Amniotic stem cell (primary cell): Measurements from ENCODE around the gene MDM2.

Source experiments
- DNase-seq: peaks from one replicate; lab custom pipeline; 2025; lab: John Stamatoyannopoulos, UW

Gene MDM2

DNA sequence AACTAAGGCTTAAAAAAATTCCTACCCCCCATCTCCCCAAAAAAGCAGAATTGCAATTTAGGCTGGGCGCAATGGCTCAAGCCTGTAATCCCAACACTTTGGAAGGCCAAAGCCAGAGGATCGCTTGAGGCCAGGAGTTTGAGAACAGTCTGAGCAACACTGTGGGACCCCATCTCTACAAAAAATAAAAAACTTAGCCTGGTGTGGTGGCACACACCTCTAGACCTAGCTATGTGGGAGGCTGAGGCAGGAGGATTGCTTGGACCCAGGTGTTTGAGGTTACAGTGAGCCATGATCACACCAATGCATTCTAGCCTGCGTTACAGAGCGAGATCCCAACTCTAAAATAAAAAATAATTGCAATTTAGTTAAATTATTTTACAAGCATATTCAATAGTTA lies 70.9 kb downstream of the MDM2 start:
- no peak for DNase-seq

DNA sequence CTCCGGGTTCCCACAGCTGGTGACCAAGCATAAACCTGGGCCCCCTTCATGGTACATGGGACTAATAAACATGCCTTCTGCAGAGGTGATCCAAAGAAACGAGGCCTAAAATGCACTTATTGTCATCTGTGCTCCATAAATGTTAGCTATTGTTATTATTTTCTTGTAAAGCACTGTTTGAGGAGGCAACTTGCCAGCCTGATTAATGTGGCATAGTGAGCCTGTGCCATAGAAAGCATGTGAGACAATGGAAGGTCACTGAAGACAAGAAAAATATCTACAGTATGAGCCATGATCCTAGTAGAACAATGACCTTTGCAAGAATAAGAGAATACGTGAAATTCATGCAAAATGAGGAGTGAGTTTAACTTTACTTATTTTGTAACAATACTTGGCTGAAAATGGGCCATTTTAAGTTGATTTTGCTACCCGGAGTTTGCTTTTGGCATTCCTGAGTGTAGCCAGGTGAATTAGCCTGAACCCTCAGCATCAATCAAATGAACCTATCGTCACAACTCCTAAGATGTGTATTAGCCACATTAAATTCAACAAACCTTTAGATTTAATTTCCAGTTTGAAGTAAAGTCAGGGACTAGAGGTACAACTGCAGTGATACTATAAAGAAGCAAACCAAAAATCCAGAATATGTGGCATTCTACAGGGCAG lies 72.8 kb downstream of the MDM2 start:
- no peak for DNase-seq

DNA sequence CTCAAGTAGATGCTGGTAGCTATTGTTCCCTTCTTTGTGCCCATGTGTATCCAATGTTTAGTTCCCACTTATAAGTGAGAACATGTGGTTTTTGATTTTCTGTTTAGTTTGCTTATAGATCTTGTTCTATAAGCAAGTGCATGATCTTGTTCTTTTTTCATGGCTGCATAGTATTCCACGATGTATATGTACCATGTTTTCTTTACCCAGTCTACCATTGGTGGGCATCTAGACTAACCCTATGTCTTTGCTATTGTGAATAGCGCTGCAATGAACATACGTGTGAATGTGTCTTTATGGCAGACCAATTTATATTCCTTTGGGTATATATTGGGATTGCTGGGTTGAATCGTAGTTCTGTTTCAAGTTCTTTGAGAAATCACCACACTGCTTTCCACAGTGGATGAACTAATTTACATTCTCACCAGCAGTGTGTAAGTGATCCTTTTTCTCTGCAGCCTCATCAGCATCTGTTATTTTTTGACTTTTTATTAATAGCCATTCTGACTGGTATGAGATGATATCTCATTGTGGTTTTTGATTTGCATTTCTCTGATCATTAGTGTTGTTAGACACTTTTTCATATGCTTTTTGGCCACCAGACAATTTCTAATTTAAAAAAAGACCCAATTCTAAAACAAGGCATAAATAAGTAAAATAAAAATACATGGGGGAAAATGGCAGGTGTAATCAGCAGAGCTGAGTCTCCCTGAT lies 74.4 kb downstream of the MDM2 start:
- no peak for DNase-seq

- DNase-seq: no peak
These were observed 75.2 kb downstream of the MDM2 start for GRCh38 chr12:68883151-68883550.

DNA sequence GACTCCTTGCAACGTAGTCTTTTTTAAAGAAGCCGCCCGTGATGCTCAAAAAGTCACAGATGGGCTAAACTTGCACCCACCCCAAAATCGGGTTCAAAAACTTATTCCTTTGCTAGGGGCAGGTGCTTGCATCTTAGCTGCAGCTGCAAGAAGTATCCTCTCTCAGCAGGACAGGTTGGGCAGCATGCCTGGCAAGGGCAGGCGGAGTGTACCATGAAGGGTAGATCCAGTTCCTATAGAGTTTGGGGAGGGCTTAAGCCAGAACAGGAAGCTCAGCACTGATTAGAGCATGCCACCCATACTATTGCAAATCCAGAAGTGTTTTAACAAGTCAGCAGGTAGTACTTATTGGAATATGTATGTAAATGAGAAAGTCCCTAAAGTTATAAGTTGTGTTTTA lies 76.3 kb downstream of the MDM2 start:
- DNase-seq: no peak

DNA sequence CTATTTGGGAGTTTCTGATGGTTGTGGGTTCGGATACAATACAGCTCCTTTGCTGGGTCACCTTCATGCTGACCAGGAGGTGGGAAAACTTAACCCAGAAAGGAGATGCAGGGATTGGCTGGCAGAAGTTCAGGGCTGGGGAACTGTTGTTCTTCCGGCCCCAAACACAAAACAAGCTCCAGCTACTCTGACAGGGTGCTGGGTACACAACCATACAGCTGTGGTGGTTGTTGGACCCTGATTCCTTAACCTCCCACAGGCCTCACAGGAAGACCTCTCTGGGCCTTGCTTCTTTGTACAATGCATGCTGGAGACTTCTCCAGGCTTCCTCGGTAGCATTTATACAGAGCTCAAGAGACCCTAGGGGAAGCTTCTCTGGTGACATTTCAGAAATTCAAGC lies 77.4 kb downstream of the MDM2 start:
- DNase-seq: no peak

- no peak for DNase-seq
These were observed 78.9 kb downstream of the MDM2 start for GRCh38 chr12:68886636-68887572.

DNA sequence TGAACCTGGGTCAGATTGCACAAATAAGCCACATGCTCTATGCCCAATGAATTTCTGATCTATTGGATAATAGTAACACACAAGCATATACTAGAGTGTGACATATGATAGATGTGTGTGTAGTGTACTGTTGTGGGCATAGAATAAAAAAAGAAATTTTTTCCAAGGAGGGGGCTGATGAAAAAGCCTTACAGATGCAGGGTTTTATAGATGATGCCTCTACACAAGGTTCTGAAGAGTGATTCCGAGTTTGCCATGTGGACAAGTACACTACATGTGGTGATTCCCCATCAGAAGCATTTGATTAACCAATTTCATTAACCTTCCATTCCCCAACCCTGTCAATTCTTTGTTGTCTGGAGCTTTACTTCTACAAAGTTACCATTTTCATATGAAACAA lies 79.7 kb downstream of the MDM2 start:
- no peak for DNase-seq

DNA sequence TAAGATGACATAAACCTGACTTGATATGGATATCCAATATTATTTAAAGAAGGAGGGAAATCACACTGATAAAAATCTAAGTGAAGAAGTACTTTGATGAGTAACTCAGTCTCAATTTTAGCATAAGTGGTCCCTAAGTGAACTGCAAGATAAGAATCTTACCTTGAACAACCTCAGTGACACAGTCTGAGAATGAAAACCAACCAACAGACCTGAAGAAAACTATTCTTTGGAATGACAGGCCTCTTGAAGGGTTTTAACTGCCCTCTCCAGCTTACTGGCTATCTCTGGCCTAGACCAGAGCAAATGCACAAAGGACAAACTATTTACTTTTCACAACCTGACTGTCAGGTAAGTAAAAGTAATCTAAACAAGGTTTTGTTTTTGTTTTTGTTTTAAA lies 80.3 kb downstream of the MDM2 start:
- DNase-seq: no peak

DNA sequence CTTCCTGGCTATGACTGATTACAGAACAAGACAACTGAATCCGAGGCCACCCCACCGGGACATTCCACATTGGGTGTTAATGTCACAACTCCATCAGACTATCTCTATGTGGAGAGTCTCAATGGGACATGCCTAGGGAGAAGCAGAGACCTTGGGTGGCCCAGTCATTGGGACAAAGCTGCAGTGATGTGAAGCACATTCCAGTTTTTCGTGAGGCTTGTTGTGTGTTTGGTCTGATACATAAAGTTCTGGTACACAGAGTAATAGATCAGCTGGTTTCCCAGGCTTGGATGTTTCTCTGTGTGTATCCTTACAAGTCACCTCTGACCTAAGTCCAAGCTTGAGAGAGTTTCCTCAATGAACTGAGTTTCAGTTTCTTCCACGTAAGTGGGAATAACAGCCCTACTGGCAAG lies 82.7 kb downstream of the MDM2 start:
- DNase-seq: no peak

DNA sequence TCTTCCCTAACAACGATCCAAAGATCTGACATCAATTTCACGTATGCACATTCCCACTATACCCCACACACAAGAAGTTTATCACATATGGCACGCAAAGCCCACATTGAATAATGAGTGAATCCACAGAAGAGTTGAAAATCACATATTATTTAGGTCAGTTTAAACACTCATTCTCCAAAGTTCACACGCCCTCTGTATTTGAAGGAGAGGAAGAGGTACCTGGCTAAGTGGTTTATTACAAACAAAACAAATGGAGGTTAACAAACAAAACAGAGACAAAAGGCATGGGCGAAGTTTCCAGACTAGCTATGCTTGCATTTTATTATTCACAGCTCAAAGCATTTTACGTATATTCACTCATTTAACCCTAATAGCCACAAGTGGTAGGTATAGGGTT lies 83.2 kb downstream of the MDM2 start:
- no peak for DNase-seq

GRCh38 chr12:68893201-68893600 lies 85.2 kb downstream of the MDM2 start:
- DNase-seq: no peak

DNA sequence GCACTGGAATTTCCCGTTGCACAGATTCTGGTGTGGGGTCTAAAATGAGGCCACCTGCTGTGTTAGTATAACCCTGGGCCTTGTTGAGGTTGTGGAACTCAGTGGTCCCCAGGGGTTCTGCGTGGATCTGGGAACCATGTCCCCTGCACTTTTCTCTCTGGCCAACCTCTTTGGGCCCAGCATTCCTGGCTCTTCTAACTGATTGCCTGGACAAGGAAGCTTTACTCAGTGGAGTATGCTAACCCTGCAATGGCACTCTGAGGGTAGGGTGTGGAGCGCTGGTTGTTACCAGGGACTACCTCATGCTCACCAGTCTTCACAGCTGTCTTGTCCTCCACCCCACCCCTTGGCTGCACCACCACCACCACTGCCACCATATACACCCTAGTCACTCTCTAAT lies 85.8 kb downstream of the MDM2 start:
- DNase-seq: no peak

GRCh38 chr12:68894276-68894855 lies 86.4 kb downstream of the MDM2 start:
- no peak for DNase-seq

DNA sequence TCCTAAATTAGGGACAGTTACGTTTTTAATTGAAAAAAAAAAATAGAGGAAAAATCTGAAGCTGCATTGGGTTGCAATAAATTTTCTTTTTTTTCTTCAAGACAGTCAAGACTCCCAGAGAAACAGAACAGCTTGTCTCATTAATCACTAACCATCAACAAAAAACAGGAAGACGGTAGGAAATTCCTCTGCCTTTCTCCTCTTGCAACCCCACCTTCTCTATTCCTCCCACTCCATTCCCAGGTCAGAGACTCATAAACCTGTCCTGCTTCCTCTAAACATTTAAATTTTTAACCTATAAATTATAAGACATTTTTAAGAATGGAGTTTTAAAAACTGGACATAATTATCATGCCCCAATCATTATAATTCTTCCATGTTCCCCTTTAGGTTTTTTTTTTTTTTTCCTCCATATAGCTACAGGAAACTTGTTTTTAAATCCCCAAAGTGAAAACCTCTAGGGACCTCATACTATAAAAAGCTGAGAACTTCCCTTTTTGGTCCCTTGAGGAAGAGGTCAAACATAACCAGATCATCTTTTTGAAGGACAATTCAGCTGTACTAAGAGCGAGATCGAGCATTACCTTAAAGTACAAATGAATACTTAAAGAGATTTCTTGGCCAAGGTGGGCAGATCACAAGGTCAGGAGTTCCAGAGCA lies 89.0 kb downstream of the MDM2 start:
- no peak for DNase-seq

DNA sequence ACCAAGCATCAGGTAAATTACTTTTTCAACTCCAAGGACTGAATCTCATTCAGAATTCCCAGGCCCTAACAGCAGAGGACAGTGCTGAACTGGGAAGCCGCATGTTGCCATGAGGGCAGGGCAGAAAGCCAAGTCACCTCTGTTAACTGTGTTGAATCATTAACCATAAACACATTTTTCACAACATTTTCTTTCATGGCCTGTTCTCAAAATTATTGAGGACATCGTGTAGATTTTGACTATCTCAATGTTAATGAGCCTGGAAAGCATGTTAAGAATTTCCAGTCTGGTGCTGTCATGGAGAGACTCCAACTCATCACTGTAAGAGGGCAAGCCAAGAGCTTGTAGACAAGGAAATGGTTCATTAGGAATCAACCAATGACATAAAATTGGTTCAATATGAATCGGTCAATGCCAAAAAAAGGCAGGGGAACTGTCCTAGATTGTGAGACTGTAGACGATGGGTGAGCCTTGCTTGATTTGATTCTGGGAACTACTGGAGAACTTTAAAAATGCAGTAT lies 91.3 kb downstream of the MDM2 start:
- peak; percentile 36 for DNase-seq

- DNase-seq: no peak
These were observed 92.3 kb downstream of the MDM2 start for GRCh38 chr12:68900241-68900640.
